Stimulated activated CD4-positive, alpha-beta T cell treated with anti-CD3 and anti-CD28 coated beads, TNF-alpha, amount 100 ng/mL, for 1 hour (primary cell): ENCODE measurements around the gene CALHM4.
"Not testable (repeated sequence)": the region's sequence is repeated elsewhere in the genome, so short reads cannot be mapped to it uniquely, and the experiment has no call there.

Experiments
- DNase-seq, 3 donors: peaks; one replicate each; pipeline ENCODE4 v3.0.0-alpha.2; 2020; ENCODE audit warnings: low read depth in 3 of 3, low spot score in 1 of 3

Gene CALHM4

DNA sequence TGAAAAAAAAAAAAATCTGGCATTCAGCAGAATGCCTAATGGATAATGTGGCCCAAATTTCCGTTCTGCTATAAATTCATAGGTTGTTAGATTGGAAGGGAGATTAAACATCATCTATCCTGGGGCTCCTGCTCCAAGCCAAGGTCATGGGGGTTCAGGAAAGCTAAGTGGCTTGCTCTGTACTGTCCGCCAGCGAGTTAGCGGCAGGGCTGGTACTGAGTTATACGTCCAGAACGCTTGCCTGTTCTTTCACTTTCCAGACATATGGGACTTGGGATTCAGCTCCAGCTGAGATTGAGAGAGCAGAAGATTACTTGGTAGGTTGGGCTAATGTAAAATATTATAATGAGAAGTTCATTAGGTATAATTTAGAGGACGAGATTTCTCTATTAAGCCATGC lies 18.6 kb downstream of the CALHM4 start:
- DNase-seq = no peak

DNA sequence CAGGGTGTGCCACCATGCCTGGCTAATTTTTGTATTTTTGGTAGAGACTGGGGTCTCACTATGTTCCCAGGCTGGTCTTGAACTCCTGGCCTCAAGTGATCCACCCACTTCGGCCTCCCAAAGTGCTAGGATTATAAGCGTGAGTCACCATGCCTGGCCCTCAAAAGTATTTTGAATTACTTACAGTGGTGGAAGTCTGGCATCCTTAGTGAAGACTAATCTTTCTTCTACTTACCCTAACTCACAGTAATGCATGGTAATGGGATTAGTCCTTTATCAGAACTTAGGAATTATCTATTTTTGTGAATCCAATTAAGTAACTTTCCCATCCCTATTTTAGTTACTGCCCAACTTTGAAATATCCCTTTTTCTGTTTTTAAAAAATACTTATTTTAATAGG lies 21.7 kb downstream of the CALHM4 start:
- DNase-seq = no peak

DNA sequence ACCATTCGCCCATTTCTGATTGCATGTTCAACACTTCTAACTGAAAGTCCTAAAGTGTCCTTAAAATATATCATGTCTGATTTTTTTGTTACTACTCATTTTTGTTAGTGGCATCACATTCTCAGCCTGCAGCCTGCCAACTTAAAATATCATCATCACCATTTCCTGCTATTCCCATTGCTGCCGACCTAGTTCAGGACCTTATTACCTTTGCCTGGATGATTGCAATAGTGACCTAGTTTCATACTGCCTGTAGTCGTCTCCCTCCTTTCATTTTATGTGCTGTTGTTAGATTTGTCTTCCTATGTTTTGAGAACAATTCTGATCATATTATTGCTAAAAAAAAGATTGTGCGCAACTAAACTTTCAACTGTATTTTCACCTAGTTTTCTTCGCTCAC lies 23.9 kb downstream of the CALHM4 start:
- no peak for DNase-seq

DNA sequence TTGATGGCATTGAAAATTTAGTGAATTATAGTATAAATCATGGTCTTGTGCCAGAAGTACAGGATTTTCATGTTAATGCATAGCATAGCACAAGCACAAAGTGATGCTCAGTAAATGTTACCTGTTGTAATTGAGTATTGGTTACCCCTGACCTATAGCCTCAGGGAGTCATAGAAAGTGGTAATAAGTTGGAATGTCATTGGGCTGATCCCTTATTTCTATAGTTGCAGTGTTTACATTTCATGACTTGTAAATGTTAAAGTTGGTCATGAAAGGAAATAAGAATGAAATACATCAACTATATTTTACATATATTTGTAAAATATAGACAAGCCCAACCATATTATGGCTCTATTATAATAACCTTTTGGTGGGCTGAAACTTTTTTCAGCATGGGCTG lies 24.8 kb downstream of the CALHM4 start:
- DNase-seq = no peak

DNA sequence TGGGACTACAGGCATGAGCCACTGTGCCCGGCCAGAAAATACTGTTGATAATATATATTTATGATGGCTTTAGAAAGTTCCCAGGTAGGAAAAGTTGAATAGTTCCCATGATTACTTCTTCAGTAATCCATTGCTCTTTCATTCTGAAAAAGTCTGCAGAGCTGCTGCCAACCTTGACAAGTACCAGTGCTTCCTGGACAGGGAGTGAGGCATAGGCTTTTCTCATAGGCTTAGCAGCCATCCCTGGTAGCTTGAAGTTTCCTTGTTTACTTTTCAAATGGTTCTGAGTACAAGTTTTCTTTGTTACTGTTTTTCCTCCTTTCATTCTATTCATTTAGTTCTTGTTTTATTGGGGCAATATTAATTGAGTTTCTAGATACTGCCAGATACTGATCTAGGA lies 25.6 kb downstream of the CALHM4 start:
- DNase-seq = no peak

DNA sequence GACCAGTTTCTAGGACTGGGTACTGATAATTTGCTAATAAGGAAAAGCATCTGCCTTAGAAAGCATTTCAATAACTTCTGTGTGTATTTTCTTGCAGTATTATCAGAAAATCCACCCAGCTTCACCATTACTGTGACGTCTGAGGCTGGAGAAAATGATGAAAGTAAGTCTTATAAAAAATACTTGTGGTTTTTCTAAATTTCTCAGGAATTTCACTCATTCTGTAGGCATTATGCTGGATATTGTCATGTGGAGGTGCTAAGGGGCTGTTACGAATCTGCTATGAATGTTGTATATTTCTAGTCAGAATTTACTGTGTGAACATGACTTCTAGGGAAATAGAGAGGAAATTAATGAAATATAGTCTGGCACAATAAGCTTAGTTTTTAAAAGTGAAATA lies 26.6 kb downstream of the CALHM4 start:
- no peak for DNase-seq

DNA sequence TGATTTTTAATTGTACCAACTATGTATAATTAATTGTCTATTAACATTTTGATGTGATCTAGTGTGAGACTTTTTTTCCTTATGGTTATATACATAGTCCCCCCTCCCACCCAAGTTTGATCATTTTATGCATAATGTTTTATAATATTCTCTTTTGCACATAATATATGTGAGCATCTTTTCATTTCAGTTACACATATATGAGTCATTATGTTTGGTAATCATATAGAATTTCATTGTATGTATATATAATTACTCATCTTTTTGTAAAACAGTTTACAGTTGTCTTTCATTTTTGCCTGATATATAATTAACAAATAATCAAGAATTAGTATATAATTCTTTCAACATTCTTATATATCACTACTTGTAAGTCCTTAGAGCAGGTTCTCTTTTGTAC lies 32.7 kb downstream of the CALHM4 start:
- DNase-seq = no peak

DNA sequence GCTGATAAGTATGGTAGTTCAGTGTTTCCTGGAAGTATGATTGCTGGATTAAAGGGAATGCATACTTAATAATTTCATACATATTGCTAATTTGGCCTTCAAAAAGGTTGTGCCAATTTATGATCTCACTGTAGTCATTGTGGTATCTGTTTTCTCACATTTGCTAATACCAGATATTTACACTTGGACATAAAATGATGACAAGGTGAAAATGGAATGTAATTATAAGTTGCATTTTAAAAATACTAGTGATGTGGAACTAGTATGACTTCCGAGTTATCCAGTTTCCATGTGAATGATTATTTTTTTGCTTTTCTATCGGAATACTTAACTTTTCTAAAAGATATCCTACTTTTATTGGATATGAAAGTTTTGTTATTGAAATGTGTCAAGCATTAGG lies 33.2 kb downstream of the CALHM4 start:
- no peak for DNase-seq

DNA sequence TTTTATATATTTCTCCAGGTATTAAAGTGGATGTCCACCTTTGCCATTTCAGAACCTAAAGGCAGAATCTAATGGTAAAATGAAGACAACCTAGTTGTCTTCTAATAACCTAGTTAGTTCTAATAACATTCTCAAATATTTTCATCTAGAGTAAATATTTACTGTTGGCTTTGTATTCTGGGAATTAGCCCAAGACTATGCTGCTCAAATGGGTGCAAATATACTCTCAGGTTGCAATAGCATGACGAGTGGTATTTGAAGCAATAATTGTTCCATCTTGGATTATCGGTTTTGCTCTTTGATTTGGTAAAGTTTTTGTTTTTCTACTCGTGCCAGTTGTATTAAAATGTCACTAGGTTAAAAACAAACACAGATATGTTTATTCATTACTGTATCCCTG lies 41.7 kb downstream of the CALHM4 start:
- DNase-seq = no peak

DNA sequence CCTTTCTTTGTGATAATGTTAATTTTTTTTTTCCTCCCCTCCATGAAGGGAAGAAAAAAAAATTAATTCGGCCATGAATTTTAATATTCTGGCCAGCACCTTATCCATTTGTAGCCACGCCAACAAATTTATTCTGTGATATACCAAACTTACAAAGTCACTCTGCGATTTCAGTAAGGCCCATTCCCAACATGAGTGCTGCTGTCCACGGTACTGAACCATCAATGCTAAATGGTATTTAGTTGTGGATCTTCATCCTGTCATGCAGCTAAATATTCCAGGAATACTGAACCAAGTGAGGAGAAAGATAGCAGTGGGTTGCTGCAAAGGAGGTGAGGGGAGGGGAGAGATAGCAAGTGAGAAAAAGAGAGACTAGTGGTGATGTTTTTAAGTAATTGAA lies 43.3 kb downstream of the CALHM4 start:
- DNase-seq = no peak

DNA sequence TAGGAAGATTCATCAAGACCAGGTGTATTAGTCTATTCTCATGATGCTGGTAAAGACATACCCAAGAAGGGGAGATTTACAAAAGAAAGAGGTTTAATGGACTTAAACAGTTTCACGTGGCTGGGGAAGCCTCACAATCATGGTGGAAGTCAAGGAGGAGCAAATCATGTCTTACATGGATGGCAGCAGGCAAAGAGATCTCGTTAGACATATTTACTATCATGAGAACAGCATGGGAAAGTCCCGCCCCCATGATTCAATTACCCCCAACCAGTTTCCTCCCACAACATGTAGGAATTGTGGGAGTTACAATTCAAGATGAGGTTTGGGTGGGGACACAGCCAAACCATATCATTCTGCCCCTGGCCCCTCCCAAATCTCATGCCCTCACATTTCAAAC lies 50.4 kb downstream of the CALHM4 start:
- not testable (repeated sequence) for DNase-seq

DNA sequence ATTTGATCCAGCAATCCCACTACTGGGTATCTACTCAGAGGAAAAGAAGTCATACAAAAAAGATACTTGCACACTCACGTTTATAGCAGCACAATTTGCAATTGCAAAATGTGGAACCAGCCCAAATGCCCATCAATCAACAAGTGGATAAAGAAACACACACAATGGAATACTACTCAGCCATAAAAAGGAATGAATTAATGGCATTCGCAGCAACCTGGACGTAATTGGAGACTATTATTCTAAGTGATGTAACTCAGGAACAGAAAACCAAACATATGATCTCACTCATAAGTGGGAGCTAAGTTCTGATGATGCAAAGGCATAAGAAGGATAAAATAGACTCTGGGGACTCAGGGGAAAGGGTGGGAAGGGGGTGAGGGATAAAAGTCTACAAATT lies 51.3 kb downstream of the CALHM4 start:
- not testable (repeated sequence) for DNase-seq

DNA sequence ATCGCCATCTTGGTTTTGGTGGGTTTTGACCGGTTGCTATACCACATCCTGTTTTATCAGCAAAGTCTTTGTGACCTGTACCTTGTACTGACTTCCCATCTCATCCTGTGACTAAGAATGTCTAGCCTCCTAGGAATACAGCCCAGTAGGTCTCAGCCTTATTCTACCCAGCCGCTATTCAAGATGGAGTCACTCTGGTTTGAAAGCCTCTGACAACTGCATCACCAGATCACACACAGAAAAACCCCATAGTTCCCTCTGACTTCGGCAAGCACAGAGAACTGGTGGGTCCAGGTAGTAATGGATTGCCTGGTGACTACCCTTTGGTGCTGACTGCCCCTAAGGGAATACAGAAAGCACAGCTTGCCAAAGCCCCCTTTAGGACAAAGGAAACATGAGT lies 52.4 kb downstream of the CALHM4 start:
- no peak for DNase-seq
